HUES48 (cell line): ENCODE measurements around the gene SEC24C.
A peak's percentile ranks its signal among the peaks of the same experiment; 100 is the strongest.
"Not testable (repeated sequence)": the region's sequence is repeated elsewhere in the genome, so short reads cannot be mapped to it uniquely, and the experiment has no call there.

Source experiments
- H3K27ac ChIP-seq: one replicate; pipeline ENCODE4 v1.7.0; 2013; ENCODE audit warnings: low read depth, low read length, inconsistent platforms
- H3K27me3 ChIP-seq: 2 replicates; pipeline ENCODE4 v1.6.1; 2013; ENCODE audit warnings: mild to moderate bottlenecking, low read length; ENCODE audit not compliant: control insufficient read depth, insufficient read depth
- H3K36me3 ChIP-seq: 2 replicates; pipeline ENCODE4 v1.6.1; 2013; ENCODE audit warnings: low read length; ENCODE audit not compliant: control insufficient read depth, insufficient read depth
- H3K4me1 ChIP-seq: 2 replicates; pipeline ENCODE4 v1.6.1; 2013; ENCODE audit warnings: mild to moderate bottlenecking, low read length; ENCODE audit not compliant: control insufficient read depth, insufficient read depth
- H3K4me3 ChIP-seq: 2 replicates; pipeline ENCODE4 v1.5.1; 2013; ENCODE audit warnings: mild to moderate bottlenecking, low read depth, low read length
- H3K9ac ChIP-seq: 2 replicates; pipeline ENCODE4 v1.6.1; 2013; ENCODE audit warnings: mild to moderate bottlenecking, low read depth, low read length, moderate library complexity
- H3K9me3 ChIP-seq: 2 replicates; pipeline ENCODE4 v1.6.1; 2013; ENCODE audit warnings: low read length; ENCODE audit not compliant: control insufficient read depth, insufficient read depth

SEC24C gene

GRCh38 chr10:73732426-73732825, 11.7 kb upstream of the SEC24C start:
- Histone ChIP-seq H3K4me3 (no peak overlapping the region), H3K27me3 (no peaks in the 10 kb centered on the region), H3K36me3 (peaks cover 22% of the 10 kb centered on the region), H3K9me3 (no peaks in the 10 kb centered on the region), H3K4me1 (no peaks in the 10 kb centered on the region), H3K27ac (no peak overlapping the region), H3K9ac (no peak overlapping the region)

GRCh38 chr10:73732931-73733623, 11.1 kb upstream of the SEC24C start:
- Histone ChIP-seq H3K27ac (no peak overlapping the region), H3K36me3 (peaks cover 16% of the 10 kb centered on the region), H3K9me3 (no peaks in the 10 kb centered on the region), H3K27me3 (no peaks in the 10 kb centered on the region), H3K4me3 (no peak overlapping the region), H3K9ac (no peak overlapping the region), H3K4me1 (no peaks in the 10 kb centered on the region)

DNA sequence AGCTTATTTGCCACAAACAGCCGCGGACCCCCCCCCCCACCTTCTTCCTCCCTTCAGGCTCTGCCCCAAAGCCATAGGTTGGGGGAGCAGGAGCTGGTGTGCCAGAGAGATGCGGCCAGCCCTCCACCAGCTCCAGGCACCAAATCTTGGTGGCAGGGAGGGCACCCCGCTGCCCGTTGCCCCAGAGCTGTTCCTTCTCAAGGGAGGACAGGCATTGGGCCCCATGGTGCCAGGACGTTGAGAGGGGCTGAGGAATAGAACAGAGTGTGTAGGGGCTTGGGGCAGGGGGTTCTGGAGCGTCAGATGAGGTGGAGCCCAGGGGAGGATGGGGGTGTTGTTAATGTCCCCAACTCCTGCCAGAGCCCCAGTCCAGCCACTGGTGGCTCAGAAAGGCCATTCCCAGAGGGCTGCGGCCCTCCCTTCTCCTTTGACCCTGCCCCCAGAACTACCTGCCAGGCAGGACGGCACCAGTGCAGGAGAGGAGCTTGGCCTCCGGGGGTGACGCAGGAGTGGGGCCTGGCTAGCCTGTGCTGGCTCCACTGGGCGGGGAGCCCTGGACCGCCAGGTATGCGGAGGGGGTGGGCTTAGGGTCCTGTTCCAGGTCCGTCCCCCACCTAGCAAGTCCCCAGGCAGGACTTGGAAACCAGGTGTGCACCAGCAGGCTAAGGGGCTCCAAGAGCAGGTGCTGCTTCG, 10.0 kb upstream of the SEC24C start:
- Histone ChIP-seq H3K4me3 (no peak overlapping the region), H3K4me1 (no peaks in the 10 kb centered on the region), H3K27me3 (no peaks in the 10 kb centered on the region), H3K36me3 (peaks cover 14% of the 10 kb centered on the region), H3K9ac (no peak overlapping the region), H3K27ac (no peak overlapping the region), H3K9me3 (no peaks in the 10 kb centered on the region)

DNA sequence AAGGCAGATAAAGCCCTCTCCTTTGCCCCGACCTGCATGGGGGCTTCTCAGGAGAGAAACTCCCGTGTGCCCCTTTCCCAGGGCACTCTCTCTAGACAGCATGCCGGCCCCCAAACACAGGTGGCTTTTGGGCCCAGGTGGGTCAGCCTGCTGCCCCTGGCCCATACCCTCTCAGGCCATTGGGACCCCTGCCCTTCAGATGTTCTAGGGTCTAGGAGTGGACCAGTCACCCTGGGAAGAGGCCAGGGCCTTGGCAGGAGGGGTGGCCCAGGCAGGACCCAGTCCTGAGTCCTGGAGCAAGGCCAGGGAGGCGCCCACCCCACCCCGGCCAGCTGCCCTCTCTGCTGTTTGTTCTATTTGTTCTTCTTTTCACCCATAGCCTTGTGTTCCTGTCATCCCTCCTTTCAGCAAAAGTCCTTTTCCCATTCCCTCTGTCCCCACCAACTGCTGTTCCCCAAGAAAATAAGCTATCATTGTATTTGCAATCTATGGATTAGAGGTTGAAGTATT, 9.3 kb upstream of the SEC24C start:
- Histone ChIP-seq H3K4me1 (no peaks in the 10 kb centered on the region), H3K9ac (no peak overlapping the region), H3K4me3 (no peak overlapping the region), H3K9me3 (no peaks in the 10 kb centered on the region), H3K27ac (no peak overlapping the region), H3K36me3 (peaks cover 14% of the 10 kb centered on the region), H3K27me3 (no peaks in the 10 kb centered on the region)

GRCh38 chr10:73740501-73741254, 3.5 kb upstream of the SEC24C start:
- H3K27me3 ChIP-seq, H3K36me3 ChIP-seq, H3K9me3 ChIP-seq, H3K27ac ChIP-seq, H3K4me3 ChIP-seq, H3K9ac ChIP-seq: not testable (repeated sequence)
- peaks cover 22% of the 10 kb centered on the region for H3K4me1 ChIP-seq

- H3K9ac ChIP-seq, result 0 out of 2 replicates have a peak overlapping the region, but pooled peaks have one; percentile 2
- H3K36me3 ChIP-seq, result peaks cover 10% of the 10 kb centered on the region
- no peaks in the 10 kb centered on the region for H3K9me3 ChIP-seq
- H3K4me3 ChIP-seq, result 0 out of 2 replicates have a peak overlapping the region, but pooled peaks have one; percentile 2
- peaks cover 22% of the 10 kb centered on the region for H3K4me1 ChIP-seq
- peak overlapping the region; percentile 93 for H3K27ac ChIP-seq
- H3K27me3 ChIP-seq, result no peaks in the 10 kb centered on the region
Observed at GRCh38 chr10:73742454-73742734, 1.8 kb upstream of the SEC24C start.

GRCh38 chr10:73743327-73743904, 756 bp upstream of the SEC24C start:
- Histone ChIP-seq H3K9ac (peak overlapping the region; percentile 97), H3K27ac (peak overlapping the region; percentile 93), H3K9me3 (no peaks in the 10 kb centered on the region), H3K4me3 (peak overlapping the region; percentile 89), H3K36me3 (peaks cover 10% of the 10 kb centered on the region), H3K27me3 (no peaks in the 10 kb centered on the region), H3K4me1 (peaks cover 22% of the 10 kb centered on the region)

- Histone ChIP-seq H3K9me3 (no peaks in the 10 kb centered on the region), H3K4me1 (peaks cover 22% of the 10 kb centered on the region), H3K27ac (peak overlapping the region; percentile 93), H3K4me3 (peak overlapping the region; percentile 89), H3K9ac (peak overlapping the region; percentile 97), H3K27me3 (no peaks in the 10 kb centered on the region), H3K36me3 (peaks cover 16% of the 10 kb centered on the region)
Observed at GRCh38 chr10:73744664-73744975, 448 bp downstream of the SEC24C start.

GRCh38 chr10:73746721-73747120, 2.5 kb downstream of the SEC24C start:
- Histone ChIP-seq H3K4me1 (peaks cover 17% of the 10 kb centered on the region), H3K36me3 (peaks cover 37% of the 10 kb centered on the region), H3K27ac (no peak overlapping the region), H3K27me3 (no peaks in the 10 kb centered on the region), H3K4me3 (no peak overlapping the region), H3K9me3 (no peaks in the 10 kb centered on the region), H3K9ac (no peak overlapping the region)

DNA sequence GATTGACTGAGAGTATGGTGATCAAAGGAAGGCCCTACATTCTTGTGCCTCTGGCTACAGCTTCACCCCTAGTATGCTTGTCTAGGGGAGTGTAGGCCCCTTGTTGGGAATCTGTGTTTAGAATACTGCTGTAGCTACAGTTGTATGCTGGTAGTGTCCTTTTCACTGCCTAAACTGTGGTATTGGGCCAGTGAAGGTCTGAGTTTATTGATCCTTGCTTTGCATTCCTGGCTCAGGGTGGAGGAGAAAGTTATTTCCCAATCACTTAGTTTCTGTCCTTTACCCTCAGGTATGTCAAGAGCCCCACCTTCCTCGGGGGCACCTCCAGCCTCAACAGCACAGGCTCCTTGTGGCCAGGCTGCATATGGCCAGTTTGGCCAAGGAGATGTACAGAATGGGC, 6.6 kb downstream of the SEC24C start:
- Histone ChIP-seq H3K9me3 (no peaks in the 10 kb centered on the region), H3K4me3 (no peak overlapping the region), H3K36me3 (peaks cover 58% of the 10 kb centered on the region), H3K9ac (no peak overlapping the region), H3K27ac (no peak overlapping the region), H3K4me1 (no peaks in the 10 kb centered on the region), H3K27me3 (no peaks in the 10 kb centered on the region)

DNA sequence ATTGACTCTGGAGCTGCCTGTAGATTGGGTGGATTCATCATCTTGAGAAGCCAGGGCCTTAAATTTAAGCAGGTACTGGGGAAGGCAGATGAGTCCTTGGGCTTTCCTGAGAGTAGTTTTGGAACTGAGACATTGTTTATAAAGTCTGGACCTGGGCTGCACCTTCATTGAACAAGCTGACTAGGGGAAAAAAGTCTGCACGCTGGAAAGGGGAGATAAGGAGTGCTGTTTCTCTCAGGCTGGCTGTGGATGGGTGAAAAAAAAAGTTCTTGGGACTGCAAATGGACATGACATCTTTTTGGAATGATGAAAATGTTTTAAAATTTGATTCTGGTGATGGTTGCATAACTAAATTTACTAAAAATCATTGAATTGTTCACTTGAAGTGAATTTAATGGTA, 12.0 kb downstream of the SEC24C start:
- Histone ChIP-seq H3K27ac (no peak overlapping the region), H3K36me3 (peaks cover 47% of the 10 kb centered on the region), H3K4me1 (no peaks in the 10 kb centered on the region), H3K9me3 (no peaks in the 10 kb centered on the region), H3K27me3 (no peaks in the 10 kb centered on the region), H3K4me3 (no peak overlapping the region), H3K9ac (no peak overlapping the region)
